NCI-H1092 (cell line): ENCODE data around the gene PAIP2.
"Not testable (repeated sequence)": the region's sequence is repeated elsewhere in the genome, so short reads cannot be mapped to it uniquely, and the experiment has no call there.

Experiments used
- DNase-seq: peaks from one replicate; lab custom pipeline; 2025; lab: John Stamatoyannopoulos, UW

Gene PAIP2

GRCh38 chr5:139341689-139342422 is at the start of gene PAIP2:
PAIP2 (plus strand) TSS chr5:139341854; CDS start chr5:139363785, 21,931 bp downstream.
- DNase-seq, result peak; percentile 93

GRCh38 chr5:139293202-139293506 is 48.5 kb upstream of the PAIP2 start:
- no peak for DNase-seq

- DNase-seq, result peak; percentile 92
Observed at GRCh38 chr5:139293507-139294373, 47.9 kb upstream of the PAIP2 start, which contains the start of gene MATR3. MATR3 (plus strand) TSS chr5:139293740; CDS start chr5:139307416, 13,676 bp downstream.

- peak; percentile 26 for DNase-seq
Observed at GRCh38 chr5:139294374-139295165, 47.1 kb upstream of the PAIP2 start.

GRCh38 chr5:139295346-139296057 is 46.2 kb upstream of the PAIP2 start:
- no peak for DNase-seq

- DNase-seq, result no peak
Observed at GRCh38 chr5:139296198-139296597, 45.5 kb upstream of the PAIP2 start.

GRCh38 chr5:139296862-139297326 is 44.8 kb upstream of the PAIP2 start:
- DNase-seq, result no peak

GRCh38 chr5:139297439-139298133 is 44.1 kb upstream of the PAIP2 start:
- DNase-seq, result no peak

- no peak for DNase-seq
Observed at GRCh38 chr5:139298242-139298641, 43.4 kb upstream of the PAIP2 start.

GRCh38 chr5:139299486-139299885 is 42.2 kb upstream of the PAIP2 start:
- DNase-seq, result no peak

- DNase-seq, result no peak
Observed at GRCh38 chr5:139301808-139302499, 39.7 kb upstream of the PAIP2 start.

- DNase-seq, result no peak
Observed at GRCh38 chr5:139304391-139305324, 37.0 kb upstream of the PAIP2 start.

GRCh38 chr5:139306197-139306596 is 35.5 kb upstream of the PAIP2 start:
- no peak for DNase-seq

GRCh38 chr5:139306628-139307379 is 34.9 kb upstream of the PAIP2 start:
- DNase-seq, result no peak

- no peak for DNase-seq
Observed at GRCh38 chr5:139308797-139309196, 32.9 kb upstream of the PAIP2 start.

GRCh38 chr5:139310715-139311186 is 30.9 kb upstream of the PAIP2 start:
- DNase-seq, result not testable (repeated sequence)

GRCh38 chr5:139312075-139312474 is 29.6 kb upstream of the PAIP2 start:
- no peak for DNase-seq

GRCh38 chr5:139314276-139314675 is 27.4 kb upstream of the PAIP2 start:
- no peak for DNase-seq
